Ishikawa (cell line): ENCODE measurements around the gene RTKN.

Experiments
- CEBPB ChIP-seq: IDR thresholded peaks from 2 replicates; pipeline ENCODE4 v1.6.1; 2012
- CREB1 ChIP-seq: IDR thresholded peaks from 2 replicates; pipeline ENCODE4 v1.6.1; 2012; ENCODE audit warnings: low read depth
- EGR1 ChIP-seq: IDR thresholded peaks from 2 replicates; pipeline ENCODE4 v1.6.1; 2012
- EP300 ChIP-seq: IDR thresholded peaks from 2 replicates; pipeline ENCODE4 v1.6.1; 2012; ENCODE audit warnings: borderline replicate concordance
- FOXM1 ChIP-seq: IDR thresholded peaks from 2 replicates; pipeline ENCODE4 v1.6.1; 2012; ENCODE audit warnings: low read depth, borderline replicate concordance
- NFIC ChIP-seq: IDR thresholded peaks from 2 replicates; pipeline ENCODE4 v1.6.1; 2012
- RAD21 ChIP-seq: IDR thresholded peaks from 2 replicates; pipeline ENCODE4 v1.6.1; 2012; ENCODE audit warnings: low read depth
- TAF1 ChIP-seq: IDR thresholded peaks from 2 replicates; pipeline ENCODE4 v1.6.1; 2012; ENCODE audit warnings: low read depth, mild to moderate bottlenecking
- TCF12 ChIP-seq: IDR thresholded peaks from 2 replicates; pipeline ENCODE4 v1.6.1; 2012; ENCODE audit warnings: low read depth
- TEAD4 ChIP-seq: IDR thresholded peaks from 2 replicates; pipeline ENCODE4 v1.6.1; 2012
- YY1 ChIP-seq: IDR thresholded peaks from 2 replicates; pipeline ENCODE4 v1.6.1; 2012; ENCODE audit warnings: low read depth
- ZBTB7A ChIP-seq: IDR thresholded peaks from 2 replicates; pipeline ENCODE4 v1.6.1; 2012; ENCODE audit warnings: low read depth
- TF ChIP-seq, protein P1 (sequence below): IDR thresholded peaks from 2 replicates; pipeline ENCODE4 v1.6.1; 2012
- TF ChIP-seq, protein P2 (sequence below): IDR thresholded peaks from 2 replicates; pipeline ENCODE4 v1.6.1; 2012; ENCODE audit warnings: low read depth, mild to moderate bottlenecking
- TF ChIP-seq, protein P3 (sequence below): IDR thresholded peaks from 2 replicates; pipeline ENCODE4 v1.6.1; 2012

RTKN gene

DNA sequence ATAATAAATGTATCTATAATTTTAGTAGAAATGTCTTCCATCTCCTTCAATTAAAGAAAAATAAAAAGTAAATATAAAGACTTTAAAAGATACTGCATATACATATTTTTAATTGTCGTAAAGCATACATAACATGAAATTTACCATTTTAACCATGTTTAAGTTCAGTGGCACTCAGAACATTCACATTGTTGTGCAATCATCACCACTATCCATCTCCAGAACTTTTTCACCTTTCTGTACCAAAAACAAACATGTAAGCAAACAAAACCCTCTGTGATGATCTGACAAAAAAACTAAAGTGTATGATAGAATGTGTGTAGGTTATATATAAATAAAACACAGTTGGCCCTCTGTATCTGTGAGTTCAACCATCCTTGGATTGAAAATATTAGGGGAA, 48.2 kb downstream of the RTKN start:
- no peak for TF ChIP-seq TEAD4
- TF ChIP-seq, protein P1, sequence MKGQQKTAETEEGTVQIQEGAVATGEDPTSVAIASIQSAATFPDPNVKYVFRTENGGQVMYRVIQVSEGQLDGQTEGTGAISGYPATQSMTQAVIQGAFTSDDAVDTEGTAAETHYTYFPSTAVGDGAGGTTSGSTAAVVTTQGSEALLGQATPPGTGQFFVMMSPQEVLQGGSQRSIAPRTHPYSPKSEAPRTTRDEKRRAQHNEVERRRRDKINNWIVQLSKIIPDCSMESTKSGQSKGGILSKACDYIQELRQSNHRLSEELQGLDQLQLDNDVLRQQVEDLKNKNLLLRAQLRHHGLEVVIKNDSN = no peak
- no peak for TF ChIP-seq TCF12
- TF ChIP-seq ZBTB7A = no peak
- TF ChIP-seq RAD21 = no peak
- no peak for TF ChIP-seq CREB1
- no peak for TF ChIP-seq FOXM1
- TF ChIP-seq, protein P2, sequence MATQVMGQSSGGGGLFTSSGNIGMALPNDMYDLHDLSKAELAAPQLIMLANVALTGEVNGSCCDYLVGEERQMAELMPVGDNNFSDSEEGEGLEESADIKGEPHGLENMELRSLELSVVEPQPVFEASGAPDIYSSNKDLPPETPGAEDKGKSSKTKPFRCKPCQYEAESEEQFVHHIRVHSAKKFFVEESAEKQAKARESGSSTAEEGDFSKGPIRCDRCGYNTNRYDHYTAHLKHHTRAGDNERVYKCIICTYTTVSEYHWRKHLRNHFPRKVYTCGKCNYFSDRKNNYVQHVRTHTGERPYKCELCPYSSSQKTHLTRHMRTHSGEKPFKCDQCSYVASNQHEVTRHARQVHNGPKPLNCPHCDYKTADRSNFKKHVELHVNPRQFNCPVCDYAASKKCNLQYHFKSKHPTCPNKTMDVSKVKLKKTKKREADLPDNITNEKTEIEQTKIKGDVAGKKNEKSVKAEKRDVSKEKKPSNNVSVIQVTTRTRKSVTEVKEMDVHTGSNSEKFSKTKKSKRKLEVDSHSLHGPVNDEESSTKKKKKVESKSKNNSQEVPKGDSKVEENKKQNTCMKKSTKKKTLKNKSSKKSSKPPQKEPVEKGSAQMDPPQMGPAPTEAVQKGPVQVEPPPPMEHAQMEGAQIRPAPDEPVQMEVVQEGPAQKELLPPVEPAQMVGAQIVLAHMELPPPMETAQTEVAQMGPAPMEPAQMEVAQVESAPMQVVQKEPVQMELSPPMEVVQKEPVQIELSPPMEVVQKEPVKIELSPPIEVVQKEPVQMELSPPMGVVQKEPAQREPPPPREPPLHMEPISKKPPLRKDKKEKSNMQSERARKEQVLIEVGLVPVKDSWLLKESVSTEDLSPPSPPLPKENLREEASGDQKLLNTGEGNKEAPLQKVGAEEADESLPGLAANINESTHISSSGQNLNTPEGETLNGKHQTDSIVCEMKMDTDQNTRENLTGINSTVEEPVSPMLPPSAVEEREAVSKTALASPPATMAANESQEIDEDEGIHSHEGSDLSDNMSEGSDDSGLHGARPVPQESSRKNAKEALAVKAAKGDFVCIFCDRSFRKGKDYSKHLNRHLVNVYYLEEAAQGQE = no peak
- TF ChIP-seq, protein P3, sequence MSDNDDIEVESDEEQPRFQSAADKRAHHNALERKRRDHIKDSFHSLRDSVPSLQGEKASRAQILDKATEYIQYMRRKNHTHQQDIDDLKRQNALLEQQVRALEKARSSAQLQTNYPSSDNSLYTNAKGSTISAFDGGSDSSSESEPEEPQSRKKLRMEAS = no peak

DNA sequence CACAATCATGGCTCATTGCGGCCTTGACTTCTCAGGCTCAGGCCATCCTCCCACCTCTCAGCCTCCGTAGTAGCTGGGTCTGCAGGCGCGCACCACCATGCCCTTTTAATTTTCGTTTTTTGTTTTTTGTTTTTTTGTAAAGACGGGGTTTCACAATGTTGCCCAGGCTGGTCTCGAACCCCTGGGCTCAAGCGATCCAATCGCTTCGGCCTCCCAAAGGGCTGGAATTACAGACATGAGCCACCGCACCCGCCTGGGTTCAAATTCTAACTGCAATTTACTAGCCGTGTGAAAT, 49.3 kb downstream of the RTKN start:
- TF ChIP-seq CREB1 (no peak), FOXM1 (no peak), EP300 (no peak), NFIC (no peak), ZBTB7A (no peak), EGR1 (no peak), TEAD4 (no peak)
- TF ChIP-seq, protein P1 = no peak

DNA sequence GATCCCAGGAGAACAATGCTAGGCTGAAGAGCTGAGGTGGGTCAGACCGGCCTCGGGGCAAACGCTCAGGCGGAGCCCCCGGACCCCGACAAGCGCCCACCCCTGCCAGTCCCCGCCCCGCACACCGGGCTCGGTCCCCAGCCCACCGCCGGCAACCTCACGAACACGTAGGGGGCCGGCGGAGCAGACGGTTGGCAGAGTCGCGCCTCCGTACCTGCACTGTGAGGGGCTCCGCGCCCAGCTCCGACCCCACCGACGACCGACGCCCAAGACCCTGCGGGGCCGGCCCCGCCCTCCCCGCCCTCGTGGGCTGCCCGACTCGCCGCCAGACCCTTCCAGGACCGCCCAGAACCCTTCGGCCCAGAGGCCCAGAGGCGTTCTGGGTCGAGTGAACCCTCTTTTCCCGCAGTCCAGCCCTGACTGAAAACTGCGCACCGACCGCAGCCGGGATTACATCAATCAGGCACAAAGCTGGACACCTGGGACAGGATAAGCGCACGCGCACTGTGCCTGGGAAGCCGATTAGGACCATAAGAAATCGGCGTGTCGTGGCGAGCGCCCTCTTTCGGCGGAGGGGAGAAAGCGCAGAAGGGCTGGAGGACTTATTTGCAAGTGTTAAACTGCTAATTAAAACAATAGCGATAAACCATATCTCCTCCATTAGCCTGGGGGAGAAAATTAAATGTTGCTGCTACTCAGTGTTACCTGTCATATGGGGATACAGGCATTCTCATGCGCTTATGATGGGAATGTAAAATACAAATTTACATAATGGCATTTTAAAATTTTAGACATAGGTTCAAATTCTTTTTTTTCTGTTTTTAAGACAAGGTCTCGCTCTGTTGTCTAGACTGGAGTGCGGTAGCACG, 49.9 kb downstream of the RTKN start:
- no peak for TF ChIP-seq TCF12
- no peak for TF ChIP-seq EP300
- TF ChIP-seq, protein P3 = peak; percentile 78
- TF ChIP-seq CEBPB = no peak
- peak; percentile 34; the same call in 1 of the 2 replicates for TF ChIP-seq RAD21
- no peak for TF ChIP-seq TEAD4
- no peak for TF ChIP-seq CREB1
- TF ChIP-seq ZBTB7A = peak; percentile 99
- peak; percentile 67; the same call in 1 of the 2 replicates for TF ChIP-seq TAF1
- TF ChIP-seq FOXM1 = no peak
- TF ChIP-seq NFIC = no peak
- TF ChIP-seq, protein P2 = no peak
- TF ChIP-seq, protein P1 = no peak
- no peak; the same call in 1 of the 2 replicates for TF ChIP-seq YY1
- TF ChIP-seq EGR1 = no peak; the same call in 1 of the 2 replicates

DNA sequence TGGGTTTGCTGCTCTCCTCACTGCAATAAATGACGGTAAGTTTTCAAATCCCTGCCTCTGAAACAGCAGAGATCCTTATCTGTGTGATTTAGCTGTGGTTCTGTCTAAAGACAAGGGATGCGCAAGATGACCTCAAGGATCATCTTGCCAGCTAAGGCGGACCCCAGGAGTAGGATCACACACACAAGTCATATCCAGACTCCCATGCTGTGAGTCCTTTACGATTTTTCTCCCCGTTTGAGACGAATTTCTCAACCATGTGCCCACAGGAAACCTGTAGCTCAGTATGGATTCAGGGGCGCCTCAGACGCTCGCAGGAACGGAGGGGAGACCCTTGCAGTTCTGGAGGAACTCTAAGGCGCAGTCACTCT, 50.5 kb downstream of the RTKN start:
- TF ChIP-seq RAD21 = no peak
- TF ChIP-seq TEAD4 = no peak
- no peak for TF ChIP-seq EP300
- no peak for TF ChIP-seq NFIC
- no peak for TF ChIP-seq TCF12
- no peak for TF ChIP-seq FOXM1
- TF ChIP-seq TAF1 = no peak
- no peak for TF ChIP-seq YY1
- no peak for TF ChIP-seq EGR1
- TF ChIP-seq, protein P3 = no peak
- TF ChIP-seq ZBTB7A = no peak
- no peak for TF ChIP-seq CEBPB

DNA sequence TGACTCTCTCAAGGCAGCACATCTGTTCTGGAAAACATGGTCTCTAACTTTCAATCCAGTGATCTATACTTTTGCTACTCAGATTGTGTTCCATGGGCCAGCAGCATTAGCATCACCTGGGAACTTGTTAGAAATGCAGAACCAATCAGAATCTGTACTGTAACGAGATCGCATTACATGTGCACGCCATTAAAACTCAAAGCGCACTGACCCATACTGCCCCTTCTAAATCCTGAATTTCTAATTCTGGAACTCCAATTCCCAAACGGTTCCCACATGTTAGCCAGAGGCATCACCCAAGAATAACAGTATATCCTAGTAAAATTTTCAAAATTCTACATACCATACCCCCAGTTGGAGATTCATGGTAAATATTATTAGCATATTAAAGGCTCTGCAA, 51.1 kb downstream of the RTKN start:
- TF ChIP-seq FOXM1 (no peak), TCF12 (no peak), ZBTB7A (no peak), TEAD4 (no peak), NFIC (no peak), TAF1 (no peak)
- TF ChIP-seq, protein P3 = no peak
- TF ChIP-seq, protein P1 = no peak
